Mesodermal cell (in vitro differentiated cells): Measurements from ENCODE around the gene RHOF.

ENCODE experiments used
- H3K27ac ChIP-seq: 2 replicates; pipeline ENCODE4 v1.7.0; 2013; ENCODE audit warnings: mild to moderate bottlenecking, low read depth, low read length, moderate library complexity; ENCODE audit not compliant: severe bottlenecking
- H3K36me3 ChIP-seq: 2 replicates; pipeline ENCODE4 v1.7.1; 2013; ENCODE audit warnings: mild to moderate bottlenecking, low read length, moderate library complexity; ENCODE audit not compliant: control insufficient read depth, insufficient read depth
- H3K4me1 ChIP-seq: one replicate; pipeline ENCODE4 v1.7.1; 2013; ENCODE audit warnings: mild to moderate bottlenecking, low read length; ENCODE audit not compliant: insufficient read depth, control insufficient read depth, poor library complexity, severe bottlenecking
- H3K4me3 ChIP-seq: 2 replicates; pipeline ENCODE4 v1.7.0; 2013; ENCODE audit warnings: low read length, control low read depth, mild to moderate bottlenecking; ENCODE audit not compliant: insufficient read depth, poor library complexity, severe bottlenecking; ENCODE audit errors: extremely low read depth
- H3K9me3 ChIP-seq: 2 replicates; pipeline ENCODE4 v1.7.1; 2013; ENCODE audit warnings: mild to moderate bottlenecking, low read length, moderate library complexity; ENCODE audit not compliant: control insufficient read depth
- WGBS, 2 experiments: methylation state at CpG; one replicate each; pipeline ENCODE4 v1.1.5; 2013; ENCODE audit warnings: missing lambda C conversion rate in 2 of 2; ENCODE audit not compliant: insufficient coverage in 2 of 2; 5-methylcytosine and 5-hydroxymethylcytosine counted together

RHOF gene

GRCh38 chr12:121828826-121829225 lies 35.3 kb upstream of the RHOF start:
- Histone ChIP-seq H3K9me3 (no peaks in the 10 kb centered on the region), H3K27ac (no peak overlapping the region), H3K4me1 (no peaks in the 10 kb centered on the region), H3K36me3 (peaks cover 76% of the 10 kb centered on the region), H3K4me3 (no peak overlapping the region)
- WGBS, 2 experiments = 93 to 99% methylated on average over 9 of the region's 9 CpGs

GRCh38 chr12:121828306-121828705 lies 34.8 kb upstream of the RHOF start:
- no peaks in the 10 kb centered on the region for H3K9me3 ChIP-seq
- no peaks in the 10 kb centered on the region for H3K4me1 ChIP-seq
- H3K36me3 ChIP-seq = peaks cover 81% of the 10 kb centered on the region
- no peak overlapping the region for H3K4me3 ChIP-seq
- no peak overlapping the region for H3K27ac ChIP-seq
- WGBS, 2 experiments = 94 to 98% methylated on average over 7 to 8 of the region's 8 CpGs

GRCh38 chr12:121827351-121828099 lies 34.0 kb upstream of the RHOF start:
- no peaks in the 10 kb centered on the region for H3K4me1 ChIP-seq
- H3K27ac ChIP-seq = no peak overlapping the region
- WGBS, 2 experiments = 94 to 97% methylated on average over 46 to 48 of the region's 48 CpGs
- H3K4me3 ChIP-seq = no peak overlapping the region
- no peaks in the 10 kb centered on the region for H3K9me3 ChIP-seq
- H3K36me3 ChIP-seq = peaks cover 86% of the 10 kb centered on the region

GRCh38 chr12:121826318-121827150 lies 33.0 kb upstream of the RHOF start:
- H3K27ac ChIP-seq = no peak overlapping the region
- 84 to 91% methylated on average over 15 to 18 of the region's 18 CpGs for WGBS, 2 experiments
- no peaks in the 10 kb centered on the region for H3K9me3 ChIP-seq
- peaks cover 87% of the 10 kb centered on the region for H3K36me3 ChIP-seq
- H3K4me1 ChIP-seq = no peaks in the 10 kb centered on the region
- no peak overlapping the region for H3K4me3 ChIP-seq

- no peak overlapping the region for H3K4me3 ChIP-seq
Measured at GRCh38 chr12:121825041-121825523, 31.6 kb upstream of the RHOF start.

GRCh38 chr12:121823727-121824115 lies 30.2 kb upstream of the RHOF start:
- H3K36me3 ChIP-seq = peaks cover 88% of the 10 kb centered on the region
- H3K4me3 ChIP-seq = no peak overlapping the region
- no peak overlapping the region for H3K27ac ChIP-seq
- 86 to 93% methylated on average over 6 to 12 of the region's 12 CpGs for WGBS, 2 experiments
- no peaks in the 10 kb centered on the region for H3K9me3 ChIP-seq
- H3K4me1 ChIP-seq = no peaks in the 10 kb centered on the region

More at GRCh38 chr12:121825041-121825523, 31.6 kb upstream of the RHOF start:
- Histone ChIP-seq H3K27ac (no peak overlapping the region), H3K4me1 (no peaks in the 10 kb centered on the region), H3K36me3 (peaks cover 88% of the 10 kb centered on the region), H3K9me3 (no peaks in the 10 kb centered on the region)
- WGBS, 2 experiments = 92 to 95% methylated on average over 9 to 16 of the region's 18 CpGs

- H3K9me3 ChIP-seq = no peaks in the 10 kb centered on the region
- peaks cover 83% of the 10 kb centered on the region for H3K36me3 ChIP-seq
- no peaks in the 10 kb centered on the region for H3K4me1 ChIP-seq
- WGBS, 2 experiments = 91 to 94% methylated on average over 23 to 28 of the region's 36 CpGs
- no peak overlapping the region for H3K4me3 ChIP-seq
- H3K27ac ChIP-seq = no peak overlapping the region
Measured at GRCh38 chr12:121823101-121823726, 29.7 kb upstream of the RHOF start.

GRCh38 chr12:121822393-121823100 lies 29.1 kb upstream of the RHOF start:
- Histone ChIP-seq H3K4me1 (no peaks in the 10 kb centered on the region), H3K36me3 (peaks cover 83% of the 10 kb centered on the region), H3K4me3 (no peak overlapping the region), H3K9me3 (no peaks in the 10 kb centered on the region), H3K27ac (no peak overlapping the region)
- WGBS, 2 experiments = 96 to 97% methylated on average over 22 to 37 of the region's 39 CpGs

- 95% methylated on average over 6 to 7 of the region's 7 CpGs for WGBS, 2 experiments
- Histone ChIP-seq H3K27ac (no peak overlapping the region), H3K4me3 (no peak overlapping the region), H3K9me3 (no peaks in the 10 kb centered on the region), H3K36me3 (peaks cover 89% of the 10 kb centered on the region), H3K4me1 (no peaks in the 10 kb centered on the region)
Measured at GRCh38 chr12:121820056-121820455, 26.6 kb upstream of the RHOF start.
